Psoas muscle (tissue), 8 donors: ENCODE data around the gene GNAT2. TPM values are rescaled to one million over a fixed set of nuclear protein-coding genes. Genes with fewer than 3 reads are reported as not detected.

Source experiments
- ATAC-seq, 4 donors: fragments of 200-7000 bp; cut with Tn5 transposase; one replicate each; pipeline ENCODE4 v1.9.1; 2020; ENCODE audit warnings: moderate library complexity in 3 of 4, mild to moderate bottlenecking in 2 of 4
- DNase-seq, 2 donors: peaks; one replicate each; pipeline ENCODE4 v3.0.0-alpha.2; 2020
- H3K27ac ChIP-seq: fragments of 200-600 bp; one replicate; pipeline ENCODE4 v1.8.0; 2022
- H3K27me3 ChIP-seq, 3 donors: fragments of 200-600 bp in 1 of 3; one replicate each; pipeline versions ENCODE4 v1.6.1 to v1.8.0; 2013 to 2022; ENCODE audit warnings: low read length in 2 of 3, mild to moderate bottlenecking in 2 of 3, moderate library complexity in 1 of 3; ENCODE audit not compliant: insufficient read depth in 3 of 3
- H3K36me3 ChIP-seq, 2 donors: fragments of 200-600 bp in 1 of 2; one replicate each; pipeline versions ENCODE4 v1.6.1 to v1.8.0; 2013 to 2022; ENCODE audit warnings: low read depth in 1 of 2, mild to moderate bottlenecking in 1 of 2, moderate library complexity in 1 of 2; ENCODE audit not compliant: insufficient read depth in 1 of 2
- H3K4me1 ChIP-seq: fragments of 200-600 bp; one replicate; pipeline ENCODE4 v1.8.0; 2022
- H3K4me3 ChIP-seq: fragments of 200-600 bp; one replicate; pipeline ENCODE4 v1.8.0; 2022; ENCODE audit warnings: mild to moderate bottlenecking
- H3K9me3 ChIP-seq: fragments of 200-600 bp; one replicate; pipeline ENCODE4 v1.8.0; 2022
- CTCF ChIP-seq: fragments of 200-600 bp; IDR thresholded peaks from one replicate; pipeline ENCODE4 v1.8.0; 2022; ENCODE audit warnings: antibody characterized with exemption
- WGBS, 3 donors: extraction: QIAGEN DNeasy Blood & Tissue Kit; methylation state at CpG; one replicate each; pipeline versions ENCODE4 v1.1.6 to v1.1.7; 2013; 5-methylcytosine and 5-hydroxymethylcytosine counted together
- intact Hi-C, 2 donors: fragments of 100-400 bp; cut with DNase I; formaldehyde crosslinking; loops; one replicate each; pipeline versions ENCODE4 v1.11.0 to v1.14.2; 2022
- polyA plus RNA-seq, 3 donors: library from polyadenylated mRNA; stranded (reverse); fragments of 200-250 nt; gene quantifications; one replicate each; pipeline ENCODE4 v1.2.3, GENCODE V29; 2013
- total RNA-seq, 4 donors: library from RNA; stranded (reverse); fragmentation: NEBNext Ultra II Directional in 2 of 4; extraction: Animal tissue kit (Norgen Biotek cat#: 25700) in 2 of 4; gene quantifications; one replicate each; pipeline versions ENCODE4 v1.2.1 to v1.2.4, GENCODE V29; 2021 to 2023
- donor health status: healthy with polysubstance abuse.
- donor health status: DM: no; HTN: no; CAD: no; lungs with moderate emphysema.
- donor health status: Bipolar disorder and iron deficiency.
- donor health status: healthy.
- donor health status: DM: yes; HTN: yes; CAD: no.
- donor health status: DM: no; HTN: no; CAD: no.
- donor health status: DM: no; HTN: no; CAD: no.
- donor health status: DM: yes; HTN: yes; CAD: no.

GNAT2 gene
- total and polyA plus RNA-seq, 7 donors: 0.07 to 0.16 TPM; not detected in 5

- no peak for TF ChIP-seq CTCF
- Histone ChIP-seq H3K4me1 (no peaks in the 10 kb centered on the region), H3K36me3 (peaks cover 0 to 25% of the 10 kb centered on the region in 2 donors), H3K27ac (no peak overlapping the region), H3K9me3 (no peaks in the 10 kb centered on the region), H3K27me3 (no peaks in the 10 kb centered on the region), H3K4me3 (no peak overlapping the region)
- DNase-seq: no peak
- ATAC-seq: no peak
- intact Hi-C loops: loop anchor here in 1 of 2 donors (5.0 kb wide), 1 partner anchor 86 kb away; the partner anchor contains the start of gene GNAI3
- 30 to 49% (median 30%) methylated on average over 5 of the region's 5 CpGs for WGBS, 3 donors
Measured at GRCh38 chr1:109632671-109633346, 13.4 kb upstream of the GNAT2 start.

GRCh38 chr1:109631513-109632505 lies 12.4 kb upstream of the GNAT2 start:
- DNase-seq (no peak), ATAC-seq (peak in 3 of 4 donors; percentile 18 to 21 (median 18))
- 65 to 77% (median 68%) methylated on average over 15 to 16 of the region's 16 CpGs for WGBS, 3 donors
- H3K4me1 ChIP-seq: no peaks in the 10 kb centered on the region
- no peak overlapping the region for H3K4me3 ChIP-seq
- H3K27ac ChIP-seq: no peak overlapping the region
- H3K9me3 ChIP-seq: no peaks in the 10 kb centered on the region
- no peak for TF ChIP-seq CTCF
- peaks cover 0 to 35% of the 10 kb centered on the region in 2 donors for H3K36me3 ChIP-seq
- H3K27me3 ChIP-seq: no peaks in the 10 kb centered on the region
- intact Hi-C loops: loop anchor here in 1 of 2 donors (5.0 kb wide), 1 partner anchor 85 kb away; the partner anchor contains the start of gene GNAI3

- Histone ChIP-seq H3K4me1 (no peaks in the 10 kb centered on the region), H3K4me3 (no peak overlapping the region), H3K9me3 (no peaks in the 10 kb centered on the region), H3K36me3 (peaks cover 0 to 38% of the 10 kb centered on the region in 2 donors), H3K27ac (no peak overlapping the region), H3K27me3 (no peaks in the 10 kb centered on the region)
- no peak for DNase-seq
- WGBS, 3 donors: 85 to 94% (median 88%) methylated on average over 14 of the region's 14 CpGs
- no peak for TF ChIP-seq CTCF
- ATAC-seq: no peak
- intact Hi-C loops: loop anchor here in 1 of 2 donors (5.0 kb wide), 1 partner anchor 84 kb away; the partner anchor contains the start of gene GNAI3
Measured at GRCh38 chr1:109630898-109631512, 11.6 kb upstream of the GNAT2 start.

GRCh38 chr1:109630081-109630897 lies 10.9 kb upstream of the GNAT2 start:
- no peak for DNase-seq
- Histone ChIP-seq H3K9me3 (no peaks in the 10 kb centered on the region), H3K27me3 (no peaks in the 10 kb centered on the region), H3K27ac (no peak overlapping the region), H3K4me3 (no peak overlapping the region), H3K36me3 (peaks cover 0 to 38% of the 10 kb centered on the region in 2 donors), H3K4me1 (no peaks in the 10 kb centered on the region)
- peak in 1 of 4 donors; percentile 38 for ATAC-seq
- no peak for TF ChIP-seq CTCF
- intact Hi-C loops: loop anchor here in 1 of 2 donors (5.0 kb wide), 1 partner anchor 83 kb away; the partner anchor contains the start of gene GNAI3
- WGBS, 3 donors: 80 to 83% (median 83%) methylated on average over 26 to 30 of the region's 30 CpGs
